Calu3 (cell line): ENCODE results near the gene GTF2A1. TPM values are rescaled to one million over a fixed set of nuclear protein-coding genes. Genes with fewer than 3 reads are reported as not detected.

ENCODE experiments used
- BruUV-seq: library from RNA; stranded (reverse); fragments of 400-500 nt; replicated peaks from 2 replicates; lab custom pipeline; 2021; lab: Mats Ljungman, UMichigan
- CTCF ChIA-PET: fragments of 300-600 bp; sonication (Branson Sonifier 250); formaldehyde crosslinking; loops from one replicate; lab custom pipeline; 2022; ENCODE audit warnings: antibody characterized with exemption; lab: Charles Lee
- DNase-seq: peaks from one replicate; pipeline ENCODE4 v3.0.0; 2022
- H3K27ac Mint-ChIP-seq: one replicate; pipeline ENCODE4 v1.8.0; 2022; ENCODE audit warnings: mixed read lengths; ENCODE audit not compliant: unreplicated experiment
- H3K27me3 Mint-ChIP-seq: one replicate; pipeline ENCODE4 v1.8.0; 2022; ENCODE audit warnings: mixed read lengths; ENCODE audit not compliant: unreplicated experiment
- H3K36me3 Mint-ChIP-seq: one replicate; pipeline ENCODE4 v1.8.0; 2022; ENCODE audit warnings: mild to moderate bottlenecking, moderate library complexity, mixed read lengths; ENCODE audit not compliant: insufficient read depth, unreplicated experiment
- H3K4me1 Mint-ChIP-seq: one replicate; pipeline ENCODE4 v1.8.0; 2022; ENCODE audit warnings: mild to moderate bottlenecking, low read depth, mixed read lengths; ENCODE audit not compliant: unreplicated experiment
- H3K4me3 Mint-ChIP-seq: one replicate; pipeline ENCODE4 v1.8.0; 2022; ENCODE audit warnings: mild to moderate bottlenecking, low read depth, moderate library complexity, mixed read lengths; ENCODE audit not compliant: unreplicated experiment
- H3K9me3 Mint-ChIP-seq: one replicate; pipeline ENCODE4 v1.8.0; 2022; ENCODE audit warnings: low read depth, mixed read lengths; ENCODE audit not compliant: unreplicated experiment
- CTCF ChIP-seq: fragments of 200-600 bp; IDR thresholded peaks from one replicate; pipeline ENCODE4 v1.8.0; 2022; ENCODE audit warnings: antibody characterized with exemption; ENCODE audit not compliant: unreplicated experiment
- intact Hi-C: fragments of 100-400 bp; cut with micrococcal nuclease; formaldehyde crosslinking; loops from one replicate; pipeline ENCODE4 v1.10.0; 2022; ENCODE audit not compliant: unreplicated experiment
- total RNA-seq: library from RNA; stranded (reverse); gene quantifications from 2 replicates; pipeline ENCODE4 v1.2.3, GENCODE V29; 2022

Gene GTF2A1
- total RNA-seq, 1 experiment from 2014 or later, result 45.6 TPM

GRCh38 chr14:81236138-81236537 is 15.4 kb upstream of the GTF2A1 start:
- Mint-ChIP-seq H3K27me3 (peaks cover 30% of the 10 kb centered on the region), H3K36me3 (no peaks in the 10 kb centered on the region), H3K4me1 (no peaks in the 10 kb centered on the region), H3K9me3 (no peaks in the 10 kb centered on the region), H3K27ac (no peak overlapping the region), H3K4me3 (no peak overlapping the region)
- no peak for DNase-seq
- no peak for TF ChIP-seq CTCF
- CTCF ChIA-PET, result no interaction called here
- no TSS peak for BruUV-seq
- intact Hi-C loops, result no loop called here

- H3K4me3 Mint-ChIP-seq, result no peak overlapping the region
- no peaks in the 10 kb centered on the region for H3K4me1 Mint-ChIP-seq
- H3K27me3 Mint-ChIP-seq, result peaks cover 30% of the 10 kb centered on the region
- no TSS peak for BruUV-seq
- H3K36me3 Mint-ChIP-seq, result no peaks in the 10 kb centered on the region
- no peak for TF ChIP-seq CTCF
- CTCF ChIA-PET, result no interaction called here
- DNase-seq, result no peak
- H3K27ac Mint-ChIP-seq, result no peak overlapping the region
- no peaks in the 10 kb centered on the region for H3K9me3 Mint-ChIP-seq
- intact Hi-C loops, result no loop called here
These were observed 14.3 kb upstream of the GTF2A1 start for GRCh38 chr14:81235096-81235495.

- Mint-ChIP-seq H3K27ac (no peak overlapping the region), H3K27me3 (peaks cover 22% of the 10 kb centered on the region), H3K4me3 (no peak overlapping the region), H3K36me3 (no peaks in the 10 kb centered on the region), H3K9me3 (no peaks in the 10 kb centered on the region), H3K4me1 (no peaks in the 10 kb centered on the region)
- no peak for TF ChIP-seq CTCF
- intact Hi-C loops, result no loop called here
- BruUV-seq, result no TSS peak
- CTCF ChIA-PET, result no interaction called here
- DNase-seq, result no peak
These were observed 13.5 kb upstream of the GTF2A1 start for GRCh38 chr14:81234278-81234677.

- Mint-ChIP-seq H3K4me3 (no peak overlapping the region), H3K9me3 (no peaks in the 10 kb centered on the region), H3K36me3 (no peaks in the 10 kb centered on the region), H3K4me1 (no peaks in the 10 kb centered on the region), H3K27ac (no peak overlapping the region), H3K27me3 (peaks cover 15% of the 10 kb centered on the region)
- CTCF ChIA-PET, result interaction anchor here (0.6 kb wide), 1 partner anchor 50 kb away, joined by 4 read pairs; no protein-coding TSS in a partner anchor
- BruUV-seq, result no TSS peak
- intact Hi-C loops, result no loop called here
- no peak for DNase-seq
- no peak for TF ChIP-seq CTCF
These were observed 12.9 kb upstream of the GTF2A1 start for GRCh38 chr14:81233615-81234014.
